HG03439 (cell line): ENCODE data around the gene PCBP2.
A peak's percentile ranks its signal among the peaks of the same experiment; 100 is the strongest.
"Not testable (repeated sequence)": the region's sequence is repeated elsewhere in the genome, so short reads cannot be mapped to it uniquely, and the experiment has no call there.

Experiments used
- ATAC-seq: cut with Tn5 transposase; IDR thresholded peaks from one replicate; pipeline ENCODE4 v1.9.1; 2021; ENCODE audit warnings: mild to moderate bottlenecking, moderate library complexity; ENCODE audit not compliant: unreplicated experiment

Gene PCBP2

GRCh38 chr12:53451661-53452158, at the start of gene PCBP2:
TSS of gene PCBP2 (plus strand) at chr12:53452102. CDS start at chr12:53454801, 2,699 bp downstream.
- peak; percentile 94 for ATAC-seq

GRCh38 chr12:53402351-53402750, 49.6 kb upstream of the PCBP2 start:
- ATAC-seq = not testable (repeated sequence)

DNA sequence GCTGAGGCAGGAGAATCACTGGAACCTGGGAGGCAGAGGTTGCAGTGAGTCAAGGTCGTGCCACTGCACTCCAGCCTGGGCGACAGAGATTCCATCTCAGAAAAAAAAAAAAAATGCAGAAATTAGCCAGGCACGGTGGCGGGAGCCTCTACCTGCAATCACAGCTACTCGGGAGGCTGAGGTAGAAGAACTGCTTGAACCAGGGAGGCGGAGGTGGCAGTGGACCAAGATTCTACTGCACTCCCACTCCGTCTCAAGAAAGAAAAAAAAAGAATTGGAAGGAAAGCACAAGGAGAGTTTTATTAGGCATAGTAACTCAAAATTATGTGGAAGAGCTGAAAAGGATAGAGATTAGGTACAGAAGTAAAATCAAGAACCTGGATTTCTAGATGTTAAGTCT, 49.0 kb upstream of the PCBP2 start:
- no peak for ATAC-seq

DNA sequence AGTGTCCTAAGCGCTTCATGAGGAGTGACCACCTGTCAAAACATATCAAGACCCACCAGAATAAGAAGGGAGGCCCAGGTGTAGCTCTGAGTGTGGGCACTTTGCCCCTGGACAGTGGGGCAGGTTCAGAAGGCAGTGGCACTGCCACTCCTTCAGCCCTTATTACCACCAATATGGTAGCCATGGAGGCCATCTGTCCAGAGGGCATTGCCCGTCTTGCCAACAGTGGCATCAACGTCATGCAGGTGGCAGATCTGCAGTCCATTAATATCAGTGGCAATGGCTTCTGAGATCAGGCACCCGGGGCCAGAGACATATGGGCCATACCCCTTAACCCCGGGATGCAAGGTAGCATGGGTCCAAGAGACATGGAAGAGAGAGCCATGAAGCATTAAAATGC, 41.0 kb upstream of the PCBP2 start:
- no peak for ATAC-seq

DNA sequence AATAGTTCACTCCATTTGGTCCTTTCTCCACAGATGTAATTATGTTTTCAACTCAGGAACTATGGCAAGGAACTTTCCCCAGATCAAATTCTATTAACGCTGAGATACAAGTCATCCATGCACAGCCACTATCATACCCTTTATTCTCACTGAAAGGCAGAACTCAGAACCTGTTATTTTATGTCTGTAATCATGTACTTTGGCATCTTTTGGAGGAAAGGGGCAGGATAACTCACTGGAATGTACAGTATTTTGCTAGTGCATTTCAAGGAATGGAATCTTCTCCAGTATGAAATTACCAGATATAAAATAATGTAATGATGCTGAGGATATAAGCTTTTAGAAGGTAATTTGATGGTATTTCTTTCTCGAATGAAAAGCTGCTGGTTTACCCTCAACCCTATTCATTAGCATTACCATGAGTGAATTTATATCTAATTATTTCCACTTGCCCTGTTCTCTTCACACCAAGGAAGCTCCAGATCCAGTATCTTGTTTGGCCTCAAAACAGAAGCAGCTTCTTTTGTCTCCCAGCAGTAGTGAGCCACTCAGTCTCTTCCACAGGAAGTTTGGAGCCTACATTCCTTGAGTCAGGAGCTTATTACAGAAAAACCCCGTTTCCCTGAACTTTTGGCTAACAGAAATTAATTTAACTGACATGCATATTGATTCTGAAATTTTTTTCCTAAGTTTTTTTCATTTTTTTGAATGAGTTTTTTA, 38.3 kb upstream of the PCBP2 start:
- ATAC-seq = no peak

- ATAC-seq = no peak
These were observed 37.0 kb upstream of the PCBP2 start for GRCh38 chr12:53414756-53415417.

DNA sequence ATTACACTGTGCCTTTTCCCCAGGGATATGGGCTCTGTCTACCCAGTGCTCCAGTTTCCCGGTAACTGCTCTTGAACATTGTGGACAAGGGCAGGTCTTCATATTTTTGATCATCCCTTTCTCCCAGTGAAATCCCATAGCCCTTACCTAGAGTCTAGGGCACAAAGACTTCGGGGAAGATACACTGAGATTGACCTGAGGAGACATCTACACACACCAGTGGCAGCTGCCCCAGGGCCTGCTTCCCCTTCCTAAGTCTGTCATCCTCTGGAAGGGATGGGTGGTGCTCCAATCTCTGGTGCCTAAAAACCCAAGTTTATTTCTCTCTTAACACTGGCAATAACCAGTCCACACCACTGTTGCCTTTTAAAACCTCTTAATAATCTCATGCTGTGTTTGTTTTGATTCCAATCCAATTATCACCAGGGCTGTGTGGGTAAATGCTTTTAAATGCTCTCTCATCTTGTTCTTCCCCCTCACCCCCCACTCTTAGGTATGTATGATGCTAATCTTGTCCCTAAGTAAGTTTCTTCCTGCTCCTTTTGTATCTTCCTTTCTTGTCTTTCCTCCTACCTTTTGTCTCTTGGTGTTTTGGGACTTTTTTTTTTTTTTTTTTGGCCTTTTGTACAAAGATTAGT, 36.0 kb upstream of the PCBP2 start:
- not testable (repeated sequence) for ATAC-seq

GRCh38 chr12:53417291-53417816, 34.5 kb upstream of the PCBP2 start:
- not testable (repeated sequence) for ATAC-seq

- no peak for ATAC-seq
These were observed 33.7 kb upstream of the PCBP2 start for GRCh38 chr12:53418221-53418620.

GRCh38 chr12:53419756-53420155, 32.1 kb upstream of the PCBP2 start:
- no peak for ATAC-seq

GRCh38 chr12:53422247-53422646, 29.7 kb upstream of the PCBP2 start:
- not testable (repeated sequence) for ATAC-seq

GRCh38 chr12:53423597-53423996, 28.3 kb upstream of the PCBP2 start, which contains the start of gene AMHR2:
TSS of gene AMHR2 (plus strand) at chr12:53423855. CDS start at chr12:53423935, 80 bp downstream.
- ATAC-seq = no peak

DNA sequence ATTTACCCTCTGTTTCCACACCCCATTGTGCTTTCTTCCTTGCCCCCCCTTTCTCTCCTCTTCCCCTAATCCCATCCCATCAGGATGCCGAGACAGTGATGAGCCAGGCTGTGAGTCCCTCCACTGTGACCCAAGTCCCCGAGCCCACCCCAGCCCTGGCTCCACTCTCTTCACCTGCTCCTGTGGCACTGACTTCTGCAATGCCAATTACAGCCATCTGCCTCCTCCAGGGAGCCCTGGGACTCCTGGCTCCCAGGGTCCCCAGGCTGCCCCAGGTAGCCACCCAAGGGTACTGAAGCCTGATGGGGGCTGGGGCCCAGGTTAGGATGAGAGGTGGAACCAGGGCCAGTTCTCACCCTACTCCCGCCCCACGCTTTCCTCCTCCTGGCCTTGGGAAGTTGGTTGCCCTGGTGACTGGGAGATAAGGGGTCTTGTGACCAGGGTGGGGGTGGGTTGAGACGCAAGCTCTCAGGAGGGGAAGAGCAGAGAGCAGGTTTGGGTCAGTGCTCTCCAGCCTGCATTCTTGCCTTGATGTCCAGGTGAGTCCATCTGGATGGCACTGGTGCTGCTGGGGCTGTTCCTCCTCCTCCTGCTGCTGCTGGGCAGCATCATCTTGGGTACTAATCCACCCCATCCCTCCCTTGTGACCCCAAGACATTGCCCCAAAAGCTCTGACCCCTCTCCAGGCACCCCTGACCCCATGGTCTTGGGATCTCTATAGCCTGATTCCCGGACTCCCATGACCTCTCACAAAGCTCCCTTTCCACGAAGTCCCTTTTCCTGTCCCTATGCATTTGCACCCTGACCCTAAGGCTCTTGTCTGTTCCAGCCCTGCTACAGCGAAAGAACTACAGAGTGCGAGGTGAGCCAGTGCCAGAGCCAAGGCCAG, 27.0 kb upstream of the PCBP2 start:
- no peak for ATAC-seq

- ATAC-seq = no peak
These were observed 26.3 kb upstream of the PCBP2 start for GRCh38 chr12:53425515-53426150.

- no peak for ATAC-seq
These were observed 23.9 kb upstream of the PCBP2 start for GRCh38 chr12:53427905-53428594.

DNA sequence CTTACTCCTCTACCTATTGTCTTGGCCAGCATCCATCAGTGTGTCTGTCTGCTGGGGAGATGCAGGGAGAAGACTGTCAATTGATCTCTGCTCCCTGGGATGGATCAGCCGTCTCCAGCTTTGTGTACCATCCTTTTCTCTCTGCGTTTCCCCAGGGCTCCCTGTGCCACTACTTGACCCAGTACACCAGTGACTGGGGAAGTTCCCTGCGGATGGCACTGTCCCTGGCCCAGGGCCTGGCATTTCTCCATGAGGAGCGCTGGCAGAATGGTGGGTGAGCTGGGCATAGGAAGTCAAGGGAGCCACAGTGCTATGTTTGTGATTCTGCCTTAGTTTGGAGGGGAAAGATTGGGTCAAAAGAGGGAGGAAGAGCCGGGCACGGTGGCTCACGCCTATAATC, 23.2 kb upstream of the PCBP2 start:
- no peak for ATAC-seq

- no peak for ATAC-seq
These were observed 21.8 kb upstream of the PCBP2 start for GRCh38 chr12:53430116-53430515.

- no peak for ATAC-seq
These were observed 20.7 kb upstream of the PCBP2 start for GRCh38 chr12:53431187-53431586.

- not testable (repeated sequence) for ATAC-seq
These were observed 16.6 kb upstream of the PCBP2 start for GRCh38 chr12:53435326-53435725.
